Hepatocyte (in vitro differentiated cells): Measurements from ENCODE around the gene CEP250. TPM values are rescaled to one million over a fixed set of nuclear protein-coding genes. Genes with fewer than 3 reads are reported as not detected.

Experiments used
- DNase-seq: peaks from one replicate; pipeline ENCODE4 v3.0.0-alpha.2; 2016; ENCODE audit warnings: low spot score
- H2AFZ ChIP-seq: fragments of 200-600 bp; sonication (generic); 2 replicates; pipeline ENCODE4 v1.6.0; 2016; ENCODE audit warnings: antibody characterized with exemption, mild to moderate bottlenecking
- H3K27ac ChIP-seq: fragments of 200-600 bp; sonication (generic); 2 replicates; pipeline ENCODE4 v1.5.1; 2016; ENCODE audit warnings: mild to moderate bottlenecking
- H3K27me3 ChIP-seq: fragments of 200-600 bp; sonication (generic); 2 replicates; pipeline ENCODE4 v1.6.1; 2016
- H3K36me3 ChIP-seq: fragments of 200-600 bp; sonication (generic); replicated peaks from 2 replicates; pipeline ENCODE4 v1.5.1; 2016; ENCODE audit warnings: low read depth; ENCODE audit not compliant: insufficient read depth
- H3K4me1 ChIP-seq: fragments of 200-600 bp; sonication (generic); 2 replicates; pipeline ENCODE4 v1.5.1; 2016; ENCODE audit warnings: mild to moderate bottlenecking, moderate library complexity; ENCODE audit not compliant: insufficient read depth
- H3K4me2 ChIP-seq: fragments of 200-600 bp; sonication (generic); 2 replicates; pipeline ENCODE4 v1.6.0; 2016
- H3K4me3 ChIP-seq: fragments of 200-600 bp; sonication (generic); 2 replicates; pipeline ENCODE4 v1.5.1; 2016; ENCODE audit warnings: mild to moderate bottlenecking
- H3K79me2 ChIP-seq: fragments of 200-600 bp; sonication (generic); 2 replicates; pipeline ENCODE4 v1.6.0; 2017; ENCODE audit warnings: mild to moderate bottlenecking
- H3K9me2 ChIP-seq: fragments of 200-600 bp; sonication (generic); replicated peaks from 2 replicates; pipeline ENCODE4 v1.6.0; 2017; ENCODE audit warnings: mild to moderate bottlenecking; ENCODE audit not compliant: insufficient read depth
- H3K9me3 ChIP-seq: fragments of 200-600 bp; sonication (generic); 2 replicates; pipeline ENCODE4 v1.5.1; 2016; ENCODE audit warnings: low read depth, mild to moderate bottlenecking
- H4K20me1 ChIP-seq: fragments of 200-600 bp; sonication (generic); 2 replicates; pipeline ENCODE4 v1.6.0; 2016; ENCODE audit warnings: mild to moderate bottlenecking; ENCODE audit not compliant: insufficient read depth, poor library complexity, severe bottlenecking
- CTCF ChIP-seq: fragments of 200-600 bp; sonication (generic); IDR thresholded peaks from 2 replicates; pipeline ENCODE4 v1.5.1; 2016; ENCODE audit warnings: antibody characterized with exemption, mild to moderate bottlenecking; ENCODE audit not compliant: poor library complexity
- EZH2 ChIP-seq: fragments of 200-600 bp; sonication (generic); IDR thresholded peaks from 2 replicates; pipeline ENCODE4 v1.6.1; 2016; ENCODE audit warnings: antibody characterized with exemption, mild to moderate bottlenecking, borderline replicate concordance
- EZH2phosphoT487 ChIP-seq: fragments of 200-600 bp; sonication (generic); IDR thresholded peaks from one replicate; pipeline ENCODE4 v1.6.1; 2018; ENCODE audit warnings: antibody characterized with exemption, mild to moderate bottlenecking, low read depth, moderate library complexity; ENCODE audit not compliant: unreplicated experiment, severe bottlenecking
- WGBS: methylation state at CpG from one replicate; pipeline ENCODE4 v1.1.6; 2016; ENCODE audit warnings: low lambda C conversion rate; ENCODE audit errors: missing lambda C conversion rate; 5-methylcytosine and 5-hydroxymethylcytosine counted together
- polyA plus RNA-seq: library from polyadenylated mRNA; unstranded; fragments of >200 nt; fragmentation: Nextera tagmentation; extraction: Ambion mirVana; gene quantifications from 2 replicates; pipeline ENCODE4 v1.2.1, GENCODE V29; 2016
- total RNA-seq: library from RNA; depleted of rRNA; stranded (reverse); fragments of >200 nt; gene quantifications from 2 replicates; pipeline ENCODE4 v1.2.3, GENCODE V29; 2014

Gene CEP250
- total and polyA plus RNA-seq, 2 experiments from 2014 or later: 12.4 to 18.5 TPM

- no peaks in the 10 kb centered on the region for H3K9me3 ChIP-seq
- no peak overlapping the region for H3K4me3 ChIP-seq
- WGBS: 86% methylated on average over 9 of the region's 9 CpGs
- H3K36me3 ChIP-seq: no peaks in the 10 kb centered on the region
- no peak for TF ChIP-seq EZH2phosphoT487
- no peak for TF ChIP-seq EZH2
- TF ChIP-seq CTCF: no peak
- H3K27ac ChIP-seq: no peak overlapping the region
- H3K9me2 ChIP-seq: no peaks in the 10 kb centered on the region
- no peaks in the 10 kb centered on the region for H3K79me2 ChIP-seq
- no peaks in the 10 kb centered on the region for H3K27me3 ChIP-seq
- no peak for DNase-seq
- H4K20me1 ChIP-seq: no peaks in the 10 kb centered on the region
- H3K4me1 ChIP-seq: no peaks in the 10 kb centered on the region
- no peak overlapping the region for H3K4me2 ChIP-seq
- no peak overlapping the region for H2AFZ ChIP-seq
Measured at GRCh38 chr20:35518955-35519354, 63.6 kb downstream of the CEP250 start.

GRCh38 chr20:35523298-35523888 is 68.0 kb downstream of the CEP250 start:
- Histone ChIP-seq H2AFZ (no peak overlapping the region), H3K4me2 (no peak overlapping the region), H3K4me3 (no peak overlapping the region), H3K9me3 (no peaks in the 10 kb centered on the region), H3K27ac (no peak overlapping the region), H4K20me1 (no peaks in the 10 kb centered on the region), H3K4me1 (no peaks in the 10 kb centered on the region), H3K79me2 (no peaks in the 10 kb centered on the region), H3K36me3 (no peaks in the 10 kb centered on the region), H3K27me3 (no peaks in the 10 kb centered on the region), H3K9me2 (no peaks in the 10 kb centered on the region)
- TF ChIP-seq EZH2 (no peak), CTCF (no peak), EZH2phosphoT487 (no peak)
- 66% methylated on average over 6 of the region's 6 CpGs for WGBS
- DNase-seq: no peak

GRCh38 chr20:35525639-35526038 is 70.2 kb downstream of the CEP250 start:
- Histone ChIP-seq H3K9me3 (no peaks in the 10 kb centered on the region), H3K36me3 (no peaks in the 10 kb centered on the region), H3K27ac (no peak overlapping the region), H3K27me3 (no peaks in the 10 kb centered on the region), H3K9me2 (no peaks in the 10 kb centered on the region), H2AFZ (no peak overlapping the region), H3K4me1 (no peaks in the 10 kb centered on the region), H3K79me2 (no peaks in the 10 kb centered on the region), H4K20me1 (no peaks in the 10 kb centered on the region), H3K4me3 (no peak overlapping the region), H3K4me2 (no peak overlapping the region)
- DNase-seq: no peak
- 95% methylated on average over 1 of the region's 1 CpG for WGBS
- no peak for TF ChIP-seq EZH2phosphoT487
- TF ChIP-seq CTCF: no peak
- no peak for TF ChIP-seq EZH2
